Stimulated activated CD4-positive, alpha-beta T cell treated with anti-CD3 and anti-CD28 coated beads, Interleukin-2, amount 100 ng/mL, for 4 hours (primary cell): ENCODE results near the gene SPOCK1.

Source experiments
- DNase-seq: peaks from one replicate; pipeline ENCODE4 v3.0.0-alpha.2; 2020; ENCODE audit warnings: low read depth

The SPOCK1 gene

GRCh38 chr5:137148159-137148558, 351.0 kb downstream of the SPOCK1 start:
- DNase-seq, result no peak

DNA sequence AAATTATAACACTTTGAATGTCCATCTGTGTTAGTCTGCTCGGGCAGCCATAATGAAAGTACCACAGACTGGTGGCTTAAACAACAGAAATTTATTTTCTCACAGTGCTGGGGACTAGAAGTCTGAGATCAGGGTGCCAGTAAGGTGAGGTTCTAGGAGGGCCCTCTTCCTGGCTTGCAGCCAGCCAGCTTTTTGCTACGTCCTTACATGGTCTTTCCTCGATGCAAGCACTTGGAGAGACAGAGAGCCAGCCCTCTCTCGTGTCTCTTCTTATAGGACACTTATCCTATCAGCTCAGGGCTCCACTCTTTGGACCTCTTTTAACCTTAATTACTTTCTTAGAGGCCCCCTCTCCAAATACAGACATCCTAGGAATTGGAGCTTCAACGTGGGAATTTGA, 351.8 kb downstream of the SPOCK1 start:
- no peak for DNase-seq

GRCh38 chr5:137146402-137146890, 352.7 kb downstream of the SPOCK1 start:
- DNase-seq, result no peak

- no peak for DNase-seq
Observed at GRCh38 chr5:137145721-137146120, 353.4 kb downstream of the SPOCK1 start.

DNA sequence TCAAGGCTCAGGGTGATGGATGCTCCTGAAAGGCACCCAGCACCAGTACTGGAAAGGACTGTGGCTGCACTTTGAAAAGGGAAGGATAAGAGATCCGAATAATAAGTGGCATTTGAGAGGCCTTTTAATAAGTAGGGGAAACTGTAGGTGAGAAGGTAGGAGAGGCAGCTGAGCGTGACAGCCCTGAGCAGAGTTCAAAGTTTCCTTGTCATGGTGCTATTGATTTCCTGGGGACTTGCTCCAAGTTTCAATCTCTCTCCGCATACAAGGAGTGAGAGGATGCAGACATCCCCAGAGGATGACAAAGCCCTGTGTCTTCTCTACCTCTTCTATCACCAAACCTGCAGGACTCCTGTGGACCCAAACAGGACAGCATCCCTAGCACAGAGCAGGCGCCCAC, 354.5 kb downstream of the SPOCK1 start:
- no peak for DNase-seq

- DNase-seq, result no peak
Observed at GRCh38 chr5:137142764-137143605, 356.1 kb downstream of the SPOCK1 start.

DNA sequence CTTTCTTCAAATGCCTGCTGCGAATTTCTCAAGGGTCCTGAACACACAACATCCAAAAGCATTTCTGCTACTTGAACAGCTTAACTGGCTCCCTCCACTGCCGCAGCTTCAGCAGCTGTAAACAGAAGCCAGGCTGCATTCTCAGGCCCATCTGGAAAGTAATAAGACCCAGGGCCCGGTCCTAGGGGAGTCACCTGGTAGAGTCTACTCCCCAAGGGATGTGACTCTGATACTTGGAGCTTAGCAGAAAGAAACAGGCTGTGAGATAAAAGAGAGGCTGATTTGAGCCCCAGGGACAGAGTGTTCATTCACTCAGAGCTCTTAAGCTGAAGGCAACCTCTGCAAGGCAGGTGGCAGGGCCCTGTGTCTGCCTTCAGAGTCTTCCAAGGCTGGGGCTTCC, 356.8 kb downstream of the SPOCK1 start:
- no peak for DNase-seq

- no peak for DNase-seq
Observed at GRCh38 chr5:137141779-137142178, 357.3 kb downstream of the SPOCK1 start.

GRCh38 chr5:137136991-137137632, 362.0 kb downstream of the SPOCK1 start:
- no peak for DNase-seq

DNA sequence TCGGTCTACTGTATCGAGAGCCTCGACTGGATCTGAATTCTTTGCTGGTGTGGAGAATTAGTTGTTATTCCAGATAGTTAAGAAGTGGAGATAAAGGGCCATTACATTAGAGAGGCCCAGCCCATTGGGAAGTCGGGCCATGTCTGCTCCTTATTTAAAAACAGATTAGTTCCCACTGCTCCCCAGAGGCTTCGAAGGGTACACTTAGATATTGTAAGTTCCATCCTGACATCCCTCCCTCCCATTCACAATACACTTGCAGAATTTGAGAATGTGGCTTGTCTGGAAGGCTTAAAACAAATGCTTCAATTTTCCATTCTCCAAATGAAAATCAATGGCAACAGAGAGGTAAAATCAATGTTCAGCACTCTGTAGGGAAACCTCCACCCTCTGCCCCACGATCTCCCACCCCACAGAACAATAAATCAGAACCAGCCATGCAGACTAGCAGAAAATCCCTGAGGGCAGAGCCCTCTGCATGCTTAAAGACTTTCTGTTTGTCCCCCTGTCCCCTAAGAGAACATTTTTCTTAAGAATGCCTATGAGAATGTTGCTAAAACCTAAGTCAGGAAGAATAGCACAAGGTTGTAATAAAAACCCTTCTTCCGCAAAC, 364.1 kb downstream of the SPOCK1 start:
- no peak for DNase-seq

DNA sequence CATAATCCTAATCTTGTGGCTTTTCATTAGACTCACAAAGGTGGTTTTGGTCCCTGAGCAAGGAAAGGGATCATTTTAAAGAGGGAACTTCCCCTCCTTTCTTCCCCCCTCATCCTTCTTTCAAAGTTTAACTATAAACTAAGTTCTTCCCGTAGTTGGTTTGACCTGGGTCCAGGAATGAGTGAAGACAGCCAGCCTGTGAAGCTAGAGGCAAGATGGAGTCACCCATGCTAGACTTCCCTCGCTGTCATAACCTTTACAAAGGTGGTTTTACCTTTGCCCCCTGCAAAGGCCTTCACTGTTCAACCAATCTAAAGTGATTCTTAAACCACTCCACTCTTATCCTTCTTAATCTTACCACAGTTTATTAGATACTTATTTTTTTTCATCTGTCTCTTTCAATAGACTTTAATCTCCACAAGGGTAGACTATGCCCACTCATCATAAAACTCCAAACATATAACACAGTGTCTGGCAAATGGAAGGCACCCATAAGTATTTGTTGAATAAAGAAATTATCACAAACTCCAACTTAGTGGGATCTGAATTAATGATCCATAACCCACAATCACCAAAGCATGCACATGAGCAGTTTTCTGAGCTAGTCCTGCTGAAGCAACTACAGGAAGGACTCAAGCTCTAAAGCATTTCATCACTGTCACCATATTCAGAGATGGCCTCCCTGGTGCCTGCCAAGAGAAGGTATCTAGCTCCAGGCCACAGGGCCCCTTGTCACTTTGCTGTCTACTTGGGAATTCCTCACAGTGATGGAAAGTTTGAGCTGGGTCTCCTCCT, 369.0 kb downstream of the SPOCK1 start:
- DNase-seq, result no peak

- DNase-seq, result no peak
Observed at GRCh38 chr5:137128012-137128411, 371.1 kb downstream of the SPOCK1 start.

DNA sequence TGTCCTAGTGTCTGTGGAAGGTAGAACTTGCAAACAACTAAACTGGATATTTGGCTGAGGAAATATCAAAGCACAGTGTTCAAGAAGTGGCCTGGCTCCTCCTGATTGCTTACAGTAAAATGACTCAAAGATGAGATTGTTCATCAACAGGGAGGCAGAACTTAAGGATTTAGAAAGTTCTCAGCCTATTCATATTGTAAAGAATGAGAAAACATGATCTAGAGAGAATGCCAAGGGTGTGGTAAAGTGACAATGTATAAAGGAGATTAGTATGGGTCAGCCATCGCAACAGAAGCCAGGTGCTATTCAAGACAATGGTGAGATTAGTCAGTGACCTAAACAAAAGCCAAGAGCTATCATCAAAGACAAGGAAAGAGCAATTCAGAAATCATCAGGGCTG, 372.3 kb downstream of the SPOCK1 start:
- DNase-seq, result no peak

DNA sequence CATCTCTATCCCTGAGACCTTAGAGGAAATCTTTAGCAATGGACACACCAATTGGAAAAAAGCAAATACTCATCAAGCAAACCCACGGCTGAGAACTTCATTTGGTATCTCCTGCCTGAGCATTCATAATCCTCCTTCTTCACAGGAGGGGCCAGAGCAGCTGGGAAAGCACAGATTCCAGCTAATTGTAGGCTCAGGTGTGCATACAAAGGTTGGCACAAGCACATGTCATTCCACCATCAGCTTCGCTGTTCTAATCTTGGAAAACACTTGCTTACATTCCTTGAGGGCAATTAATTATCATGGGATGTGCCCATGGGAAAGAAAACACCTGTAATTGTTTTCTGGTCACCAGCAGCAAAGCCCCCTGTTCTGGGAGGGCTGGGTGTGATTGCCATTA, 376.6 kb downstream of the SPOCK1 start:
- DNase-seq, result no peak

DNA sequence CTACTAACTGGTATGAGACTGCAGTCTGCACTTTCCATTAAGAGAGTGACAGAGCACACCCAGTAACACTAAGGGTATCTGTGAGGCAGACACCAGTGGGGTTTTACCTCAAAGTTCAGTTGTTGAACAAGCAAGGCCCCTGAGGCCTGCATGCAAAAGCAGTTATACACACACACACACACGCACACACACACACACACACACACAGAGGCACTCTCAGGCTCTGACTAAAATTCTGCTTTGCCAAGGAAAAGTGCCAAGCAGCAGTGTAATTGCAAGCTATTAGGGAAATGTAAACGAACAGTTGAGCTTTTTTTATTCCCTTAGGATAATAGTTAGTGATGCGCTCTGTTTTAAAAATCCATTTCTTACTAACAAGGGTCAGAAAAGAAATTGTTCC, 377.1 kb downstream of the SPOCK1 start:
- no peak for DNase-seq

DNA sequence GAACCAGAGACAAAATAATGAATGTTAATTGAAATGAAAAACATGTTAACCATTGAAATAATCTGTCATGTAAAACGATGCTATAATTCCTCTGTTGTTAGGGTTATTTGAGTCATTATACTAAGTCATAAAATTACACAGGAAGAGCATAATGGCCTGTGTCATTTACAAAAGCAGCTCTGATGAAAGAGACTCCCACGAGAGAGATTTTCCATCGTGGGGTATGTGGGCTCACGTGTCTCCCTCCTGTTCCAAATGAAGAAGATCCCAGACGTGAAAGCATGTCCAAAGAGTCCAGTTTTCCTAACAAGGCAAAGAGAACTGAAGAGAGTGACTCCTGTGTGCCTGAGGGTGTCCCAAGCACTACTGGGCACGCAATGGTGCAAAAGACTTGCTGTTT, 379.8 kb downstream of the SPOCK1 start:
- no peak for DNase-seq

DNA sequence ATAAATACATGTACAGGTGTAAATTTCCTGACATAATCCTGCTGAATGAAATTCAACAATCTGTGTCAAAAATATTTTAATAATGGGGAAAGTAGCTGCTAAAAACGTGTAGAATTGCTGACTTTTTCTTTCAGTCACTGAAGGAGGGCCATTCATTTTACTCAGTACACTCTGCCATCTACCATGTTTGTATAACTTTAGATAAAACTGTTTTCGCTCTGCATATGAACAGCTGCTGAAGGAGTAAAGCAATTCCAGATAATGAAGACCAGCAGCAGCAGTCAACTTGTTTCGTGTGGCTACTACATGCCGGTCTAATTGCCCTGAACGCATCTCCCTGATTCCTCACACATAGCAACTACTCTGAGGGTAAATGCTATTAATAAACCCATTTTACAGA, 380.5 kb downstream of the SPOCK1 start:
- no peak for DNase-seq

DNA sequence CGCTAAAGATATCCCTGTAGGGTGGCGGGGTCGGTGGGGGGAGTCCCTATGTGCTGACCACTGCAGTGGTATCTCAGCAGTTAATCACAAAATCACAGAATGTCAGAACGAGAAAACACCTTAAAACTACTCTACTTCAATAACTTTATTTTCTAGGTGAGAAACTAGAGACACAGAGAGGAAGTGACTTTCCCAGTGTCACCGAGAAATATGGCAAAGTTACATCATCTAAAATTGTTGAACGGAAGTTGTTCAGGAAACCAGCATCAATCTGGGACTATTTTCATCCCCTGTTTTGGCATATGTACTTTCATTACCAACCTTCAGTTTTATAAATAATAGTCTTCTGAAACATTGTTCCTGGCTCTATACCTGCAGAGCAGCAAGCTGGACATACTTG, 384.0 kb downstream of the SPOCK1 start:
- no peak for DNase-seq

DNA sequence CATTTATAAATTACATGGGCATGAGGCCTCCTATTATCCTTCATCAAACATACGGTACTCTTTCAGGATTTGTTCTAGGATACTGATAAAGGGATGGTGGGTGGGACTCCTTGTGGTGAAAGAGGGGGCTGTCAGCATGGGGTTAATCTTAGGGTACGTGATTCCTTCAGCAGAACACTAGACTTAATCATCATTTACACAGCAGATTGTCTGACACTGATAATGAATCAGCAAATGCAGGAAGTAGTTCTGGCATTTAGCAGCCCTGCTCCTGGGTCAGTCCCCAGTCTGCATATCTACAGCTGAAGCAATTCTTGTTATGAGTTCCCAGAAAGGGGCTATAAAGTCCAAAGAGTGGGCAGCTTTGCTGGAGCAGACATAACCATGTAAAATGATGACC, 384.6 kb downstream of the SPOCK1 start:
- DNase-seq, result no peak

GRCh38 chr5:137113939-137114338, 385.2 kb downstream of the SPOCK1 start:
- no peak for DNase-seq

DNA sequence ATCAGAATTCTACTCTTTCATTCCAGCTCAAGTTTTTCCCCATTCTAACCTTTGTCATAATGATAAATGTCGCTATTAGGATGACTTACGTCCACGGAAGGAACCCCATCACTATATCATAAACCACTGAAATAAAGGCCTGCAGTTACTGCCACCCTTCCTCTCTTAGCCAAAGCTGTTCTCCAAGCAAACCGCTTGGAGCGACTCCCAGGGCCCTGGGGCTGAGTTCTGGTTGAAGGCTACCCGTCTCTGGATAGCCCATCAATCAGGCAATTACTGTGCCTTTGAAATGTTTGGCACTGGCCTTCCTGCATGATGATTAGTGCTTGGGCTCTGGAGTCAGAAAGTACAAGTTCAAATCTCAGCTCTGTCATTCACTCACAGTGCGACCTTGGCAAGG, 386.0 kb downstream of the SPOCK1 start:
- no peak for DNase-seq

- no peak for DNase-seq
Observed at GRCh38 chr5:137105351-137106035, 393.6 kb downstream of the SPOCK1 start.
